B cell (primary cell): ENCODE results near the gene CENPB. TPM values are rescaled to one million over a fixed set of nuclear protein-coding genes. Genes with fewer than 3 reads are reported as not detected.

ENCODE experiments used
- ATAC-seq: fragments of 200-7000 bp; cut with Tn5 transposase; one replicate; pipeline ENCODE4 v1.10.0; 2021; ENCODE audit warnings: low read depth, mild to moderate bottlenecking, moderate number of reproducible peaks, moderate library complexity
- CTCF ChIA-PET: fragments of 350-600 bp; sonication (Branson Sonifier 250); formaldehyde crosslinking; loops from one replicate; lab custom pipeline; 2021; ENCODE audit warnings: antibody characterized with exemption, inconsistent platforms; lab: Charles Lee
- POLR2A ChIA-PET: fragments of 350-600 bp; sonication (Branson Sonifier 250); formaldehyde crosslinking; loops from one replicate; lab custom pipeline; 2021; ENCODE audit warnings: antibody characterized with exemption; lab: Charles Lee
- DNase-seq: peaks from one replicate; pipeline ENCODE4 v3.0.0; 2013
- H2AFZ ChIP-seq: 2 replicates; pipeline ENCODE4 v1.6.1; 2012; ENCODE audit warnings: mild to moderate bottlenecking, low read depth, low read length; ENCODE audit not compliant: insufficient read depth, poor library complexity, severe bottlenecking
- H3K27ac ChIP-seq, 2 donors: 1 replicate in 1 of 2; 2 replicates in 1 of 2; pipeline ENCODE4 v1.5.1; 2012 to 2013; ENCODE audit warnings: low read length in 2 of 2, mild to moderate bottlenecking in 2 of 2, moderate library complexity in 1 of 2
- H3K27me3 ChIP-seq, 4 experiments: fragments of 200-600 bp in 1 of 4; sonication (generic) in 1 of 4; replicated peaks in 1 of 4; 1 replicate in 2 of 4; 2 replicates in 2 of 4; pipeline versions ENCODE4 v1.6.1 to v1.7.0; 2013 to 2016; ENCODE audit warnings: low read length in 3 of 4, mild to moderate bottlenecking in 2 of 4, mixed read lengths in 1 of 4, moderate library complexity in 1 of 4; ENCODE audit not compliant: insufficient read depth in 4 of 4, control insufficient read depth in 3 of 4; ENCODE audit errors: control extremely low read depth in 1 of 4
- H3K36me3 ChIP-seq, 2 experiments: replicated peaks in 1 of 2; 1 replicate in 1 of 2; 2 replicates in 1 of 2; pipeline versions ENCODE4 v1.6.1 to v1.7.1; 2013; ENCODE audit warnings: low read length in 1 of 2; ENCODE audit not compliant: insufficient read depth in 2 of 2, control insufficient read depth in 1 of 2; ENCODE audit errors: control extremely low read depth in 1 of 2, extremely low read depth in 1 of 2
- H3K4me1 ChIP-seq, 2 donors: fragments of 200-600 bp in 1 of 2; sonication (generic) in 1 of 2; 1 replicate in 1 of 2; 2 replicates in 1 of 2; pipeline versions ENCODE4 v1.5.1 to v1.6.1; 2013 to 2017; ENCODE audit warnings: low read length in 2 of 2; ENCODE audit not compliant: control insufficient read depth in 2 of 2, insufficient read depth in 2 of 2
- H3K4me2 ChIP-seq: replicated peaks from 2 replicates; pipeline ENCODE3; 2012; ENCODE audit warnings: mild to moderate bottlenecking, low read depth, low read length; ENCODE audit not compliant: poor library complexity, severe bottlenecking
- H3K4me3 ChIP-seq, 5 experiments: fragments of 200-600 bp in 1 of 5; sonication (generic) in 1 of 5; 1 replicate in 3 of 5; 2 replicates in 2 of 5; pipeline versions ENCODE4 v1.5.1 to v1.7.0; 2011 to 2016; ENCODE audit warnings: low read length in 4 of 5, mild to moderate bottlenecking in 4 of 5, low read depth in 2 of 5, control low read depth in 1 of 5, moderate library complexity in 1 of 5; ENCODE audit not compliant: insufficient read depth in 1 of 5; ENCODE audit errors: control extremely low read depth in 1 of 5, extremely low read depth in 1 of 5
- H3K79me2 ChIP-seq: fragments of 200-600 bp; sonication (generic); one replicate; pipeline ENCODE4 v1.6.0; 2016; ENCODE audit warnings: low read length; ENCODE audit not compliant: control insufficient read depth, insufficient read depth
- H3K9ac ChIP-seq: fragments of 200-600 bp; sonication (generic); 2 replicates; pipeline ENCODE4 v1.6.1; 2017; ENCODE audit warnings: mild to moderate bottlenecking, low read length, moderate library complexity
- H3K9me3 ChIP-seq, 3 donors: one replicate each; pipeline versions ENCODE4 v1.6.1 to v1.7.1; 2013; ENCODE audit warnings: low read length in 2 of 3; ENCODE audit not compliant: control insufficient read depth in 2 of 3, insufficient read depth in 1 of 3; ENCODE audit errors: control extremely low read depth in 1 of 3
- H4K20me1 ChIP-seq: 2 replicates; pipeline ENCODE4 v1.6.0; 2012; ENCODE audit warnings: mild to moderate bottlenecking, low read length; ENCODE audit not compliant: insufficient read depth, control insufficient read depth, poor library complexity, severe bottlenecking
- H3K27ac Mint-ChIP-seq: one replicate; pipeline ENCODE4 v1.8.0; 2021; ENCODE audit warnings: mixed read lengths
- H3K27me3 Mint-ChIP-seq: one replicate; pipeline ENCODE4 v1.8.0; 2021; ENCODE audit warnings: mixed read lengths
- H3K4me1 Mint-ChIP-seq: one replicate; pipeline ENCODE4 v1.8.0; 2021; ENCODE audit warnings: mixed read lengths
- H3K4me3 Mint-ChIP-seq: one replicate; pipeline ENCODE4 v1.8.0; 2021; ENCODE audit warnings: mixed read lengths
- H3K9me3 Mint-ChIP-seq: one replicate; pipeline ENCODE4 v1.8.0; 2022; ENCODE audit warnings: mixed read lengths; ENCODE audit not compliant: insufficient read depth
- CTCF ChIP-seq: fragments of 200-600 bp; IDR thresholded peaks from one replicate; pipeline ENCODE4 v1.8.0; 2022; ENCODE audit warnings: antibody characterized with exemption, mild to moderate bottlenecking
- EZH2 ChIP-seq: IDR thresholded peaks from 2 replicates; pipeline ENCODE4 v1.6.1; 2012; ENCODE audit warnings: borderline replicate concordance, low read depth, mild to moderate bottlenecking, moderate library complexity, low read length; ENCODE audit not compliant: insufficient read depth, poor library complexity, severe bottlenecking
- WGBS: methylation state at CpG from one replicate; pipeline ENCODE4 v1.1.5; 2013; ENCODE audit warnings: missing lambda C conversion rate; ENCODE audit not compliant: insufficient coverage; 5-methylcytosine and 5-hydroxymethylcytosine counted together
- intact Hi-C: fragments of 100-400 bp; cut with micrococcal nuclease; formaldehyde crosslinking; loops from one replicate; pipeline ENCODE4 v1.10.0; 2022
- polyA plus RNA-seq: library from polyadenylated mRNA; depleted of rRNA; stranded (reverse); fragments of >200 nt; gene quantifications from 2 replicates; pipeline ENCODE4 v1.2.3, GENCODE V29; 2012
- total RNA-seq, 2 donors: library from RNA; stranded (reverse); fragments of 120-200 nt in 1 of 2; gene quantifications; 1 replicate in 1 of 2; 2 replicates in 1 of 2; pipeline versions ENCODE4 v1.2.3 to v1.2.4, GENCODE V29; 2013 to 2022

The CENPB gene
- total and polyA plus RNA-seq, 2 donors (not counting 1 experiment from before 2014, with no cell fraction given), result 13.3 to 46.4 TPM

GRCh38 chr20:3745686-3746173, 40.8 kb downstream of the CENPB start:
- peaks cover 4% of the 10 kb centered on the region for H3K4me1 Mint-ChIP-seq
- TF ChIP-seq EZH2, result no peak
- no peak for TF ChIP-seq CTCF
- Histone ChIP-seq H3K27ac (no peak overlapping the region), H3K9ac (no peak overlapping the region), H3K4me2 (peak overlapping the region; percentile 63), H3K36me3 (no peaks in the 10 kb centered on the region), H2AFZ (no peak overlapping the region), H3K27me3 (peaks cover 0 to 23% (median 2%) of the 10 kb centered on the region in 4 experiments), H3K4me1 (peaks cover 0 to 13% of the 10 kb centered on the region in 2 donors), H4K20me1 (no peaks in the 10 kb centered on the region), H3K9me3 (peaks cover 0 to 10% (median 0%) of the 10 kb centered on the region in 3 donors), H3K79me2 (peaks cover 1% of the 10 kb centered on the region), H3K4me3 (no peak overlapping the region)
- H3K27ac Mint-ChIP-seq, result no peak overlapping the region
- ChIA-PET POLR2A (no interaction called here), CTCF (interaction anchor here (1.0 kb wide), 1 partner anchor 22 kb away, joined by 3 read pairs; the partner anchor contains the start of gene ADISSP)
- H3K9me3 Mint-ChIP-seq, result no peaks in the 10 kb centered on the region
- no peak for DNase-seq
- WGBS, result 96% methylated on average over 8 of the region's 11 CpGs
- peaks cover 26% of the 10 kb centered on the region for H3K27me3 Mint-ChIP-seq
- no peak overlapping the region for H3K4me3 Mint-ChIP-seq
- intact Hi-C loops, result loop anchor here (2.0 kb wide), 1 partner anchor 23 kb away; no protein-coding TSS in a partner anchor
- no peak for ATAC-seq
